Common myeloid progenitor, CD34-positive (primary cell): ENCODE data around the gene SLC12A9.

Experiments
- CTCF ChIA-PET: fragments of 350-600 bp; sonication (Branson Sonifier 250); formaldehyde crosslinking; loops from one replicate; lab custom pipeline; 2021; ENCODE audit warnings: antibody characterized with exemption; lab: Charles Lee
- POLR2A ChIA-PET: fragments of 350-600 bp; sonication (Branson Sonifier 250); formaldehyde crosslinking; loops from one replicate; lab custom pipeline; 2021; ENCODE audit warnings: antibody characterized with exemption; lab: Charles Lee
- DNase-seq, 3 donors: peaks; one replicate each; pipeline versions ENCODE4 v3.0.0 to v3.0.0-alpha.2; 2013
- H3K27ac ChIP-seq, 2 experiments: 1 replicate in 1 of 2; 2 replicates in 1 of 2; pipeline ENCODE4 v1.7.0; 2013; ENCODE audit warnings: inconsistent platforms in 2 of 2, low read length in 2 of 2, mild to moderate bottlenecking in 2 of 2, low read depth in 1 of 2, moderate library complexity in 1 of 2; ENCODE audit not compliant: severe bottlenecking in 2 of 2, insufficient read depth in 1 of 2, poor library complexity in 1 of 2
- H3K27me3 ChIP-seq, 5 experiments: replicated peaks in 2 of 5; 1 replicate in 3 of 5; 2 replicates in 2 of 5; pipeline versions ENCODE4 v1.6.1 to v1.7.0; 2013; ENCODE audit warnings: low read length in 4 of 5, mild to moderate bottlenecking in 2 of 5, moderate library complexity in 2 of 5, inconsistent platforms in 1 of 5; ENCODE audit not compliant: insufficient read depth in 5 of 5, control insufficient read depth in 4 of 5
- H3K36me3 ChIP-seq, 4 experiments: 1 replicate in 2 of 4; 2 replicates in 2 of 4; pipeline versions ENCODE4 v1.6.1 to v1.7.0; 2013; ENCODE audit warnings: low read length in 3 of 4, control low read depth in 1 of 4, mild to moderate bottlenecking in 1 of 4; ENCODE audit not compliant: control insufficient read depth in 4 of 4, insufficient read depth in 4 of 4
- H3K4me1 ChIP-seq, 4 experiments: 1 replicate in 3 of 4; 2 replicates in 1 of 4; pipeline versions ENCODE4 v1.6.1 to v1.7.1; 2013; ENCODE audit warnings: low read length in 3 of 4, mild to moderate bottlenecking in 3 of 4, control low read depth in 1 of 4, inconsistent platforms in 1 of 4, moderate library complexity in 1 of 4; ENCODE audit not compliant: control insufficient read depth in 4 of 4, insufficient read depth in 4 of 4; ENCODE audit errors: control extremely low read depth in 1 of 4
- H3K4me3 ChIP-seq, 7 experiments: 1 replicate in 4 of 7; 2 replicates in 3 of 7; pipeline versions ENCODE4 v1.5.1 to v1.7.0; 2013; ENCODE audit warnings: mild to moderate bottlenecking in 7 of 7, low read length in 6 of 7, moderate library complexity in 6 of 7, inconsistent platforms in 2 of 7, low read depth in 2 of 7, control low read depth in 1 of 7; ENCODE audit not compliant: insufficient read depth in 4 of 7, control insufficient read depth in 1 of 7; ENCODE audit errors: extremely low read depth in 1 of 7
- H3K9me3 ChIP-seq, 5 experiments: 1 replicate in 4 of 5; 2 replicates in 1 of 5; pipeline versions ENCODE4 v1.6.1 to v1.7.1; 2013; ENCODE audit warnings: low read length in 4 of 5, mild to moderate bottlenecking in 2 of 5, inconsistent platforms in 1 of 5, low read depth in 1 of 5, moderate library complexity in 1 of 5; ENCODE audit not compliant: control insufficient read depth in 4 of 5, insufficient read depth in 2 of 5; ENCODE audit errors: control extremely low read depth in 1 of 5
- WGBS: methylation state at CpG from one replicate; pipeline ENCODE4 v1.1.5; 2013; ENCODE audit not compliant: insufficient coverage; 5-methylcytosine and 5-hydroxymethylcytosine counted together

The SLC12A9 gene

GRCh38 chr7:100895701-100895955, 43.1 kb downstream of the SLC12A9 start, which contains the start of gene ACHE:
Gene ACHE (minus strand): TSS chr7:100895888. CDS start chr7:100894232, 1,656 bp downstream.
- peaks cover 0 to 32% (median 27%) of the 10 kb centered on the region in 4 experiments for H3K4me1 ChIP-seq
- H3K27me3 ChIP-seq, result peaks cover 5 to 71% (median 19%) of the 10 kb centered on the region in 5 experiments
- peak within 1 kb of the TSS in 4 of 7 experiments; percentile 50 to 62 (median 54) for H3K4me3 ChIP-seq
- CTCF ChIA-PET, result interaction anchor here (0.9 to 2.3 kb wide), 2 partner anchors 163 to 182 kb away, joined by 3 to 12 read pairs; no protein-coding TSS in a partner anchor
- H3K36me3 ChIP-seq, result no peaks in the 10 kb centered on the region
- no peak within 1 kb of the TSS for H3K27ac ChIP-seq
- POLR2A ChIA-PET, result no interaction called here
- no peak for DNase-seq
- no peaks in the 10 kb centered on the region for H3K9me3 ChIP-seq
- 0% methylated on average over 19 of the region's 32 CpGs for WGBS

GRCh38 chr7:100895956-100896731, 43.6 kb downstream of the SLC12A9 start:
- Histone ChIP-seq H3K4me1 (peaks cover 0 to 27% (median 22%) of the 10 kb centered on the region in 4 experiments), H3K9me3 (no peaks in the 10 kb centered on the region), H3K27me3 (peaks cover 5 to 67% (median 16%) of the 10 kb centered on the region in 5 experiments), H3K36me3 (no peaks in the 10 kb centered on the region), H3K27ac (no peak overlapping the region), H3K4me3 (peak overlapping the region in 3 of 7 experiments; percentile 25 to 58 (median 43))
- DNase-seq, result peak in 2 of 3 donors; percentile 42 to 44
- WGBS, result 5% methylated on average over 43 of the region's 54 CpGs
- POLR2A ChIA-PET, result no interaction called here
- CTCF ChIA-PET, result interaction anchor here (0.9 to 2.3 kb wide), 2 partner anchors 163 to 181 kb away, joined by 3 to 12 read pairs; no protein-coding TSS in a partner anchor

GRCh38 chr7:100896732-100897608, 44.5 kb downstream of the SLC12A9 start:
- Histone ChIP-seq H3K27me3 (peaks cover 5 to 60% (median 16%) of the 10 kb centered on the region in 5 experiments), H3K4me1 (peaks cover 0 to 23% (median 19%) of the 10 kb centered on the region in 4 experiments), H3K27ac (no peak overlapping the region), H3K9me3 (no peaks in the 10 kb centered on the region), H3K4me3 (peak overlapping the region in 3 of 7 experiments; percentile 22 to 52 (median 26)), H3K36me3 (no peaks in the 10 kb centered on the region)
- DNase-seq, result peak; percentile 35 to 58 (median 53)
- ChIA-PET CTCF (interaction anchor here (1.4 to 3.7 kb wide), 2 partner anchors 52 to 162 kb away, joined by 5 to 19 read pairs; partner anchors contain the start of gene MUC3A), POLR2A (no interaction called here)
- WGBS, result under 1% methylated on average over 54 of the region's 95 CpGs

DNA sequence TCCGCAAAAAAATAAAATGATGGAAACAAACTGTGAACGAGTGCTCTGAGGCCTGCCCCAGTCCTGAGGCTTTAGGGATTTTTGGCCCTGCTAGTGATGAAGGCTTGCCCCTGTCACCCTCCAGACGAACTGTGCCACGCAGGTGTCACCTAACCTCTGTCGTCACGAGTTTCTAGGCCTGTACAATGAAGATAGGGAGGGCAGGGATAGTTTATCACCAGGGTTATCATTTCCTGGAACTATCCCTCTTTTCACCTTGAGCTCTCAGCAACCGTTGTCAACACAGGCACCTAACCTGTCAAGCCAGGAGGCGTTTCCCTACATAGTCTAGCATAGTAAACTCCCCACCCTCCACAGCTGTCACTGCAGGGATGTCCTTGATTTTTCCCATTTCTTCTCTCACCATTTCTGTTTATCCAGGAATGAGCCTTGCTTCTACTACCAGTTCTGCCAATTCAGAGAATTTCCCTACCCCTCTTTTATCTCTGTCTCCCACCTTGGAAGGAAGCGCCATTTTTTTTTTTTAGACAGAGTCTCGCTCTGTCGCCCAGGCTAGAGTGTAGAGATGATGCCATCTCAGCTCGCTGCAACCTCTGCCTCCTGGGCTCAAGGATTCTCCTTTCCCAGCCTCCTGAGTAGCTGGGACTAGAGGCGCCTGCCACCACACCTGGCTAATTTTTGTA, 45.4 kb downstream of the SLC12A9 start:
- no peak overlapping the region for H3K4me3 ChIP-seq
- peaks cover 5 to 50% (median 16%) of the 10 kb centered on the region in 5 experiments for H3K27me3 ChIP-seq
- peaks cover 0 to 23% (median 19%) of the 10 kb centered on the region in 4 experiments for H3K4me1 ChIP-seq
- no peaks in the 10 kb centered on the region for H3K36me3 ChIP-seq
- POLR2A ChIA-PET, result no interaction called here
- no peaks in the 10 kb centered on the region for H3K9me3 ChIP-seq
- H3K27ac ChIP-seq, result no peak overlapping the region
- CTCF ChIA-PET, result interaction anchor here (0.7 to 3.7 kb wide), 7 partner anchors 11 to 179 kb away, joined by 3 to 19 read pairs (median 5); partner anchors contain the start of gene MUC3A
- WGBS, result 80% methylated on average over 10 of the region's 13 CpGs
- no peak for DNase-seq

GRCh38 chr7:100899432-100899831, 46.9 kb downstream of the SLC12A9 start:
- Histone ChIP-seq H3K4me1 (peaks cover 0 to 23% (median 19%) of the 10 kb centered on the region in 4 experiments), H3K4me3 (no peak overlapping the region), H3K27me3 (peaks cover 5 to 39% (median 10%) of the 10 kb centered on the region in 5 experiments), H3K9me3 (no peaks in the 10 kb centered on the region), H3K36me3 (no peaks in the 10 kb centered on the region), H3K27ac (no peak overlapping the region)
- POLR2A ChIA-PET, result no interaction called here
- no peak for DNase-seq
- WGBS, result 100% methylated on average over 2 of the region's 5 CpGs
- CTCF ChIA-PET, result interaction anchor here (0.7 to 3.7 kb wide), 3 partner anchors 18 to 159 kb away, joined by 3 to 19 read pairs (median 5); no protein-coding TSS in a partner anchor

GRCh38 chr7:100900978-100901377, 48.5 kb downstream of the SLC12A9 start:
- 100% methylated on average over 1 of the region's 2 CpGs for WGBS
- H3K36me3 ChIP-seq, result no peaks in the 10 kb centered on the region
- ChIA-PET CTCF (interaction anchor here (0.9 to 3.7 kb wide), 4 partner anchors 10 to 158 kb away, joined by 3 to 19 read pairs (median 4); no protein-coding TSS in a partner anchor), POLR2A (interaction anchor here (0.6 kb wide), 1 partner anchor 124 kb away, joined by 4 read pairs; no protein-coding TSS in a partner anchor)
- peaks cover 5 to 27% (median 6%) of the 10 kb centered on the region in 5 experiments for H3K27me3 ChIP-seq
- no peak overlapping the region for H3K4me3 ChIP-seq
- no peak for DNase-seq
- no peak overlapping the region for H3K27ac ChIP-seq
- H3K4me1 ChIP-seq, result peaks cover 0 to 11% (median 8%) of the 10 kb centered on the region in 4 experiments
- H3K9me3 ChIP-seq, result no peaks in the 10 kb centered on the region
